ENCODE results near the gene AP2A1. TPM values are rescaled to one million over a fixed set of nuclear protein-coding genes. Genes with fewer than 3 reads are reported as not detected.

The AP2A1 gene

DNA sequence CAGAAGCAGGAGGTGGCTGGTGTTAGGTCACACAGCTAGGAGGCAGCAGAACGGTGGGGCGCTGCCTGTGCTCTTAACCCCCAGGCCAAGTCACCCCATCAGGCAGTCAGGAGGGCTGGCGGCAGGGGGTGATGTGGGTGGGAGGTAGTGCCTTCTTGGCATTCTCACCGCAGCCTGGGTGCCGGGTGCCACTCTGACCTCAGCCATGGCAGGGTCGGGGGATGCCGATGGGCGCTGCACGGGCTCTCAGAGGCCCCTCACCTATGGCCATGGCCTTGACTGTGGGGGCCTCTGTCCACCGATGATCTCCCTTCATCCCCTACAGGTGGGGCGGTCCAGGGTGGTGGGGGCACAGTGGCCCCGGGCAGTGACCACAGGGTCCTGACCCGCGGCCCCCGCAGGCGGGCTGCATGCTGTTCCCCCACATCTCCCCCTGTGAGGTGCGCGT, 89.8 kb downstream of the AP2A1 start:
- no peak overlapping the region for H2AK5ac ChIP-seq (ENCODE audit: low read length, severe bottlenecking)
- no peak overlapping the region for H4K91ac ChIP-seq (ENCODE audit: low read length)
- no peak overlapping the region for H2BK15ac ChIP-seq (ENCODE audit: low read depth, poor library complexity, severe bottlenecking)
- no peak overlapping the region for H2BK5ac ChIP-seq (ENCODE audit: low read depth, low read length, poor library complexity, severe bottlenecking)
- H3K18ac ChIP-seq (ENCODE audit: low read depth in 1 of 2, low read length in 2 of 2), result no peak overlapping the region
- no peak overlapping the region for H3K4me3 ChIP-seq (ENCODE audit: insufficient read depth in 1 of 2, low read depth in 1 of 2, low read length in 2 of 2)
- H3K27ac ChIP-seq (ENCODE audit: low read length, poor library complexity, severe bottlenecking), result no peak overlapping the region
- no peak overlapping the region for H2BK12ac ChIP-seq (ENCODE audit: low read length in 2 of 2)
- H3K14ac ChIP-seq (ENCODE audit: low read length in 2 of 2), result no peak overlapping the region
- peaks cover 9% of the 10 kb centered on the region for H3K79me1 ChIP-seq (replicated peaks; ENCODE audit: low read length, poor library complexity, severe bottlenecking)
- H3K9ac ChIP-seq (ENCODE audit: low read length), result no peak overlapping the region
- H2BK120ac ChIP-seq (ENCODE audit: low read depth, low read length), result no peak overlapping the region
- peaks cover 55 to 73% of the 10 kb centered on the region in 2 experiments for H3K36me3 ChIP-seq (ENCODE audit: control insufficient read depth in 1 of 2, insufficient read depth in 2 of 2, low read depth in 1 of 2, low read length in 2 of 2)
- H2AFZ ChIP-seq (ENCODE audit: low read depth, low read length), result no peak overlapping the region
- no peaks in the 10 kb centered on the region for H3K27me3 ChIP-seq (ENCODE audit: control insufficient read depth in 1 of 2, insufficient read depth in 1 of 2, low read length in 2 of 2)
- H3K4me1 ChIP-seq (ENCODE audit: control insufficient read depth, insufficient read depth, low read depth, low read length), result peaks cover 55% of the 10 kb centered on the region
- H4K8ac ChIP-seq (ENCODE audit: low read length), result no peak overlapping the region
- no peak overlapping the region for H3K4ac ChIP-seq (ENCODE audit: low read depth in 1 of 2, low read length in 2 of 2)
- WGBS, result 97% methylated on average over 17 of the region's 18 CpGs
- H3K9me3 ChIP-seq (ENCODE audit: control insufficient read depth, low read length), result no peaks in the 10 kb centered on the region
- no peak overlapping the region for H3K23ac ChIP-seq (ENCODE audit: low read length in 2 of 2)
- no peak overlapping the region for H3K4me2 ChIP-seq (ENCODE audit: low read length, poor library complexity, severe bottlenecking)
- DNase-seq, result no peak

Small RNA genes lying within 50 kb of the gene (small RNA-seq; reads per million reads assigned to genes)
- gene MIR4749 (ENCODE audit: low read depth), result not detected
- gene MIR6799 (ENCODE audit: low read depth), result 0.86 reads per million
- not detected for gene RNU6-841P (ENCODE audit: low read depth)

Data from mesenchymal stem cell (in vitro differentiated cells and primary cell).